Effector memory CD8-positive, alpha-beta T cell (primary cell): ENCODE data around the gene RNU6-8.

Experiments
- ATAC-seq: fragments of 150-1000 bp; cut with Tn5 transposase; replicated peaks from 2 replicates; pipeline ENCODE4 v1.10.0; 2021; ENCODE audit warnings: mild to moderate bottlenecking, moderate library complexity
- DNase-seq, 3 experiments: peaks; one replicate each; pipeline ENCODE4 v3.0.0; 2021
- H3K27ac Mint-ChIP-seq, 2 donors: one replicate each; pipeline ENCODE4 v1.8.0; 2022; ENCODE audit warnings: mild to moderate bottlenecking in 2 of 2, mixed read lengths in 2 of 2, moderate library complexity in 2 of 2
- H3K27me3 Mint-ChIP-seq, 2 donors: one replicate each; pipeline ENCODE4 v1.8.0; 2022; ENCODE audit warnings: mixed read lengths in 2 of 2
- H3K36me3 Mint-ChIP-seq: one replicate; pipeline ENCODE4 v1.8.0; 2022; ENCODE audit warnings: mild to moderate bottlenecking, moderate library complexity, mixed read lengths; ENCODE audit not compliant: insufficient read depth
- H3K4me1 Mint-ChIP-seq, 2 donors: one replicate each; pipeline ENCODE4 v1.8.0; 2022; ENCODE audit warnings: low read depth in 2 of 2, mixed read lengths in 2 of 2
- H3K4me3 Mint-ChIP-seq, 2 donors: one replicate each; pipeline ENCODE4 v1.8.0; 2022; ENCODE audit warnings: mild to moderate bottlenecking in 2 of 2, mixed read lengths in 2 of 2, moderate library complexity in 2 of 2
- H3K9me3 Mint-ChIP-seq, 2 donors: one replicate each; pipeline ENCODE4 v1.8.0; 2022; ENCODE audit warnings: mixed read lengths in 2 of 2

The RNU6-8 gene

DNA sequence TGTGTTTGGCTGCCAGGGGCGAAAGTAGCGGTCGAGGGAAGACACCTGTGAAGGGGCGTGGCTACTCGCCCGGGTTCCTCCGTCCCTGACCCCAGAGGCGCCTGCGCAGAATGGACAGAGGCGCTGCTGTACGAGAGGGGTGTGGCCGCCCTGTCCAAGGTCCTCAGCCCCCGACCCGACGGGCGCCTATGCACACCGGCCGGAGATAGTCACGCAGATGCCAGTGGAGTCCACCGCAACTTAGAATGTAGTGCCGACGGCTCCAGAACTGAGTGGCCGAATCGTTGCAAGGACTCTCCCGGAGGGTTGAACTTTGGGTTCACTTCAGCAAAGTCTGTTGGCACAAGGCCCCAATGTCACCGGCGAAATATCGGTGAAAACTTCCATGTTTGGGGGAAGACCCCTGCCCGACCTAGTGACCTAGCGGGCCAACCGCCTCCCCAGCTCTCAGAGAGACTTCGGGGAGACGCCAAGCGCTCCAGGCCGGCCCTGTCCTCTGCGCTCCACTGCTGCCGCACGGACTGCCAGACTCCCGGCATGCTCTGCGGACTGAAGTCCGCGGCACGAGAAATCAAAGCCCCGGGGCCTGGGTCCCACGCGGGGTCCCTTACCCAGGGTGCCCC, 1.8 kb downstream of the RNU6-8 start:
- peak overlapping the region; percentile 98 to 99 for H3K27ac Mint-ChIP-seq
- peaks cover 41% of the 10 kb centered on the region for H3K36me3 Mint-ChIP-seq
- peaks cover 20 to 30% of the 10 kb centered on the region in 2 donors for H3K4me1 Mint-ChIP-seq
- DNase-seq (peak; percentile 33 to 51 (median 42)), ATAC-seq (peak; percentile 42)
- peak overlapping the region; percentile 84 to 92 for H3K4me3 Mint-ChIP-seq
- peaks cover 0 to 3% of the 10 kb centered on the region in 2 donors for H3K9me3 Mint-ChIP-seq
- H3K27me3 Mint-ChIP-seq, result peaks cover 0 to 12% of the 10 kb centered on the region in 2 donors

DNA sequence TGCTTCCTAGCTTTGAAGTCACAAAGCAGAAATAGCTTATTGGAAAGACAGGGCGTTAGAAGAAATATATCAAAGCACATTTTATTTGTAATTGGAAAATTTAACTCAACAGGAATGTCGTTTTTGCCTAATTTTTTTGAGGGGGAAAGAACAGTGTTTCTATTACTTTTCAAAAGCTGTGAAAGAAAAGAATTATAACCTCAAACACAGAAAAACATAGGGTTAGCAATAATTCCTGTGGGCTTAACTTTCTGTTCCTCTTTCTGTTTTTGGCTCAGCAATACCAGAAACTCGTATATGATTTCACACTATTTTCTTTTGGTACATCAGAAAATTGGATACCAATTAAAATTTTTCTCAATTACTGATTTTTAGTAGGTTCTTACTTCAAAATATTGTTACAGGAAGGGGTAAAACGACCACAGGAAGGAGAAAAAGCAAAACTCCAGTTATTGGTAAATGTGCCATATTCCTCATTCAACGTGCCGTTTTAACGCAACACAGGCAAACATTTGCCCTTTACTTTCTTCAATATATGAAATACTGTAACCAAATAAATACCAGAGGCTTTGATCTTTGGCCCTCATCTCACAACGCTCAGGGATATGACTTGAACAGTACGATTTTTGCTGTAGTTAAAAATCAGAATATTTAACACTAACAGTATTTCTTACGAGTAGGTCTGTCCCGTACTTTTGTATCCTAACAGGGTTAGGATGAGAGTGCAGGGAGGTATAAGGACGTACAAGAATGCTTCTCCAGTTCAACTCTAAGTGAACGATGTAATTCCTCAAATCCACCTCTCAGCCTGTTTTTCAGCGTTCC, 2.5 kb downstream of the RNU6-8 start:
- ATAC-seq, result no peak
- Mint-ChIP-seq H3K4me3 (peak overlapping the region; percentile 84 to 92), H3K36me3 (peaks cover 41% of the 10 kb centered on the region), H3K4me1 (peaks cover 20 to 30% of the 10 kb centered on the region in 2 donors), H3K27ac (peak overlapping the region; percentile 16 to 99), H3K27me3 (peaks cover 5 to 14% of the 10 kb centered on the region in 2 donors), H3K9me3 (peaks cover 0 to 3% of the 10 kb centered on the region in 2 donors)
- no peak for DNase-seq

DNA sequence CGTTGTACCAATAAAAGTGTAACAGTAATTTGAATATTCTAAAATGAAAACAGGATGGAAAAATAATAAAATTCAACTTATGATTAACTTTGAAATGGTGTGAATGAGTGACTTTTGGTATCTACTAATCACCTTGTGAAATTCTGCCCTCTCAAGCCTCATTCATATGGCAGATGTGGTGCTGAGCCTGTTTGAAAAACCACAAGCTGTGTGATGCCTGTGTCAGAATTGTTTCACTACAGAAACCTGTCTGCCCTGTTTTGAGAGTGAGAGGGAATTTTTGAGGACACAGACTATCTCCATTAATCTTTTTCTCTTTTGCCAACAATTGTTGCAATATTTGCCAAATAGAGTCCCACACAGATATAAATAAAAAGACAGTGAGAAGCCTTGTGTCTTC, 5.2 kb downstream of the RNU6-8 start:
- H3K4me1 Mint-ChIP-seq, result peaks cover 8 to 21% of the 10 kb centered on the region in 2 donors
- ATAC-seq, result no peak
- peaks cover 22% of the 10 kb centered on the region for H3K36me3 Mint-ChIP-seq
- DNase-seq, result no peak
- H3K4me3 Mint-ChIP-seq, result no peak overlapping the region
- no peak overlapping the region for H3K27ac Mint-ChIP-seq
- H3K27me3 Mint-ChIP-seq, result peaks cover 19 to 29% of the 10 kb centered on the region in 2 donors
- H3K9me3 Mint-ChIP-seq, result peaks cover 0 to 2% of the 10 kb centered on the region in 2 donors

DNA sequence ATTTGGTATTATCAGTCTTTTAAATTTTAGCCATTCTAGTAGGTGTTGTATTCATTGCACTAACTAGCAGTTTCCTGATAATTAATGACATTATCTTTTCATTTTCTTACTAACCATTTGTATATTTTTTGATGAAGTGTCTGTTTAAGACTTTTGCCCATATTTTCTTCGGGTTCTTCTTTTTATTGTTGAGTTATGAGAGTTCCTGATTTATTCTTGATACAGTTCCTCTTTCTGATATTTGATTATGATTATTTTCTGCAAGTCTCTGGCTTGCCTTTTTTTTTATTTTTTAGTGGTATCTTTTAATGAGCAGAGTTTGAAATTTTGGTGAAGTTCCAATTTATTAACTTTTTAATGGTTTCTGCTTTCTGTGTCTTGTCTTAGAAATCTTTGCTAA, 7.4 kb downstream of the RNU6-8 start:
- Mint-ChIP-seq H3K27me3 (peaks cover 31 to 37% of the 10 kb centered on the region in 2 donors), H3K4me1 (peaks cover 0 to under 1% of the 10 kb centered on the region in 2 donors), H3K27ac (no peak overlapping the region), H3K9me3 (peaks cover 0 to 2% of the 10 kb centered on the region in 2 donors), H3K36me3 (no peaks in the 10 kb centered on the region), H3K4me3 (no peak overlapping the region)
- DNase-seq, result no peak
- no peak for ATAC-seq

DNA sequence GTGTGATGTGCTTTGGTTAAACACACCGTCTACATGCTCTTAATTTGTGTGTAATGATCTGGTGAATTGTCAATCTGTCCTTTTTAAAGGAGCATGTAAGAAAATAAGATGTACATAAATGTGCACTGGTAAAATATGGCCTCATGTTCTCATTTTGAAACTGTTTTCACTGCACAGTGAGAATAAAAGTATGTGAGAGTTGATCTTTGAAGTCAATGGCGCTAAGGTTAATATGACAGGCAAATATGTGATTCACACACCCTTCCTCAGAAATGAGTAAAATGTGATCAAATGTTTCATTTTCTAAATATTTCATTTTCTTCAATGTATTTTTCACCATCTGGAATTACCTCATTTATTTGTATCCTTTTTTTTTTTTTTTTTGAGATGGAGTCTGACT, 9.5 kb downstream of the RNU6-8 start:
- no peaks in the 10 kb centered on the region for H3K4me1 Mint-ChIP-seq
- H3K27ac Mint-ChIP-seq, result no peak overlapping the region
- H3K36me3 Mint-ChIP-seq, result no peaks in the 10 kb centered on the region
- peaks cover 31 to 41% of the 10 kb centered on the region in 2 donors for H3K27me3 Mint-ChIP-seq
- no peak for ATAC-seq
- no peaks in the 10 kb centered on the region for H3K9me3 Mint-ChIP-seq
- no peak overlapping the region for H3K4me3 Mint-ChIP-seq
- DNase-seq, result no peak

DNA sequence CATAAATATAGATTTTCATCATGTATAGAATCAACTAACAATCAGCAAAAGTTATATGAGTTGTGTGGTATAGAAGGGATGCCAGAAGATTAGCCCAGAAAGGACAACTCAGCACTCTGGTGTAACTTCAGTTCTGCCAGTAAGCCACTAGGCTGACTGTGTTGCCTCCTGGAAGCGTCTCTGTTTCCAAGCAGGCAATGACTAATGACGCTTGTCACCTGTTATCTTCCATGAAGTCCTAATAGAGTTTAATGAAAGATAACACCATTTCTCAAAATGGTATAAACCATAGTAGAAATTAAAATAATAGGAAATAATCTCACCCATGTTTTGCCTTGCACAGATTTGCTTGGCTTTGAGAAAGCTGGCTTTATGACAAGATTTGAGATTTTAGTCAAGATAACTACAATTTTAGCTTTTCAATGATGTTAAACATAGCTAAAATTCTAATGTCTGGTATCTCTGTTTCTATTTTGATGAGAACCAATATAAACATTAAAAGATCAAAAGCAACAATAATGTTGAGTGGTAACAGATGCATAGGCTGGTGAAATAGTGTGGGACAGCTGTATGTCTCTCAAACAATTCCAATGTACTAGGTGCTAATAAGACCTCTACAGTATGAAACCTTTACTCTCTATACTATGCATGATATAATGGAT, 10.2 kb downstream of the RNU6-8 start:
- no peak for ATAC-seq

DNA sequence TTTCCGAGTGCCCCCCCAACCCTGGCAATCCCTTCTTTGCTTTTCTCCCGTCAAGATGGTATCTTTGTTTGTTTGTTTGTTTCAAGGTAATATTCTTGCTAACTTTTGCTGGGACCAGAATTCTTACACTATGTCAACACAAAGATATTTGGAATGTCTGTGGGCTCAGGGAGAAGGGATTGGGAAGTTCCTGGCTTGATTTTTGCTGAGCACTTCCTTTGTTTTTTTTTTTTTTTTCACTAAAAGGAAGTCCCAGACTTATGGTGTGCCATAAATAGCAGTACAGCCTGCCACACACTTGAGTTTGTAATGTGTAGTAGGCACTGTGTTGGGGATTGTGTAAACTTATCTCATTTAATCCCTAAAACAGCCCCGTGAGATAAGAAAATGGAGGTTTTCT, 12.4 kb downstream of the RNU6-8 start:
- peaks cover 0 to 3% of the 10 kb centered on the region in 2 donors for H3K9me3 Mint-ChIP-seq
- no peak for DNase-seq
- ATAC-seq, result no peak
- H3K36me3 Mint-ChIP-seq, result no peaks in the 10 kb centered on the region
- H3K4me1 Mint-ChIP-seq, result no peaks in the 10 kb centered on the region
- no peak overlapping the region for H3K27ac Mint-ChIP-seq
- peaks cover 30 to 46% of the 10 kb centered on the region in 2 donors for H3K27me3 Mint-ChIP-seq
- H3K4me3 Mint-ChIP-seq, result no peak overlapping the region

More for the DNA sequence above, 10.2 kb downstream of the RNU6-8 start:
- no peak overlapping the region for H3K27ac Mint-ChIP-seq
- H3K4me1 Mint-ChIP-seq, result no peaks in the 10 kb centered on the region
- peaks cover 31 to 41% of the 10 kb centered on the region in 2 donors for H3K27me3 Mint-ChIP-seq
- H3K9me3 Mint-ChIP-seq, result no peaks in the 10 kb centered on the region
- H3K4me3 Mint-ChIP-seq, result no peak overlapping the region
- DNase-seq, result no peak
- no peaks in the 10 kb centered on the region for H3K36me3 Mint-ChIP-seq

DNA sequence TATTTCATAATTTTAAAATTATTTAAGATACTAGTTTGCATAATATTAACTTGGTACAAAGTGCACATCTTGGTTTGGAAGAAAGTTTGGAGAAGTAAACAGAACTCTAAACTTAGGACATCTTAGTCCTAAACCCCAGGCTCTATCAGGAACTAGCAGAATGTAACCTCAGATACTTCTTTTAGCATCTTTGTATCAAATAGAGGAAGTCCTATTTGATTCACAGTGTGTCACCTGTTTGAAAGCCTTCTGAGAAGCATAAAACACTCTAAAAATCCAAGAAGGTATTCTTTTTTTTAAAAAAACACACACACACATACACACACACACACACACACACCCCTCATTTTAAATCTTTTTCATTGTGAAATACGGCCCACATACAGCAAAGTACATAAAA, 13.3 kb downstream of the RNU6-8 start:
- Mint-ChIP-seq H3K4me3 (no peak overlapping the region), H3K36me3 (no peaks in the 10 kb centered on the region), H3K9me3 (peaks cover 0 to 5% of the 10 kb centered on the region in 2 donors), H3K27me3 (peaks cover 27 to 37% of the 10 kb centered on the region in 2 donors), H3K4me1 (no peaks in the 10 kb centered on the region), H3K27ac (no peak overlapping the region)
- no peak for ATAC-seq
- no peak for DNase-seq

DNA sequence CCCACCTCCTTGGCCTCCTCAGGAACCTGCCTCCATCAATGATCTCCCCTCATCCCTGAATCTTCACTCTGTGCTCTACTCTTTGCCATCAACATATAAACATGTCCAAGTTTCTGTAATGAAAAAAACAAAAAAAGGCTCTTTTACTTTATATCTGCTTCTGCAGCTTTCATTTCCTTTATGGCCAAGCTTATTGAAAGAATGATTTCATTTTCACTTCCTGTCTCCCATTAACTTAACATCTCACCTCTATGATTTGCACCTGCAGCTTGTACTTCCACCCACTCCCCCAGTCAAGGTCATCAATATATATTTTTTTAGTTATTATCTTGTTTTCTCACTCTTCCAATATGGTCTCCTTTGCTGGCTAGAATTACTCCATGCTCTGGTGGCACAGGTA, 16.8 kb downstream of the RNU6-8 start:
- peaks cover 26 to 27% of the 10 kb centered on the region in 2 donors for H3K27me3 Mint-ChIP-seq
- no peak for ATAC-seq
- H3K9me3 Mint-ChIP-seq, result peaks cover 0 to 5% of the 10 kb centered on the region in 2 donors
- H3K4me1 Mint-ChIP-seq, result no peaks in the 10 kb centered on the region
- no peak overlapping the region for H3K4me3 Mint-ChIP-seq
- no peaks in the 10 kb centered on the region for H3K36me3 Mint-ChIP-seq
- no peak overlapping the region for H3K27ac Mint-ChIP-seq
- no peak for DNase-seq

DNA sequence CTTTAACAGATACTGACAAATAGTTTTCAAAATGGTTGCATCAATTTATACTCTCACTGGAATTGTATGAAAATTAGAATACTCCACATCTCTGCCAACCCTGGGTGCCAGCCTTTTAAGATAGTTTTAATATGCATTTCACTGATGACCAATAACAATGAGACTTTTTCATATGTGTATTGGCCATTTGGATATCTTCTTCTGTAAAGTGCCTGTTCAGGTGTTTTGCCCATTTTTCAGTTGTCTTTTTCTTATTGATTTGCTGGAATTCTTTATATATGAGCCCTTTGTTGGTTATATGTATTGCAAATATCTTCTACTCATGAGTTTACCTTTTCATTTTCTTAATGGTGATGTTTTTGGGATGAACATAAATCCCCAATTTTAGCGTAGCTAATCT, 18.0 kb downstream of the RNU6-8 start:
- H3K27ac Mint-ChIP-seq, result no peak overlapping the region
- H3K27me3 Mint-ChIP-seq, result peaks cover 31 to 38% of the 10 kb centered on the region in 2 donors
- DNase-seq (no peak), ATAC-seq (no peak)
- peaks cover 0 to 5% of the 10 kb centered on the region in 2 donors for H3K9me3 Mint-ChIP-seq
- H3K4me3 Mint-ChIP-seq, result no peak overlapping the region
- no peaks in the 10 kb centered on the region for H3K36me3 Mint-ChIP-seq
- H3K4me1 Mint-ChIP-seq, result no peaks in the 10 kb centered on the region

DNA sequence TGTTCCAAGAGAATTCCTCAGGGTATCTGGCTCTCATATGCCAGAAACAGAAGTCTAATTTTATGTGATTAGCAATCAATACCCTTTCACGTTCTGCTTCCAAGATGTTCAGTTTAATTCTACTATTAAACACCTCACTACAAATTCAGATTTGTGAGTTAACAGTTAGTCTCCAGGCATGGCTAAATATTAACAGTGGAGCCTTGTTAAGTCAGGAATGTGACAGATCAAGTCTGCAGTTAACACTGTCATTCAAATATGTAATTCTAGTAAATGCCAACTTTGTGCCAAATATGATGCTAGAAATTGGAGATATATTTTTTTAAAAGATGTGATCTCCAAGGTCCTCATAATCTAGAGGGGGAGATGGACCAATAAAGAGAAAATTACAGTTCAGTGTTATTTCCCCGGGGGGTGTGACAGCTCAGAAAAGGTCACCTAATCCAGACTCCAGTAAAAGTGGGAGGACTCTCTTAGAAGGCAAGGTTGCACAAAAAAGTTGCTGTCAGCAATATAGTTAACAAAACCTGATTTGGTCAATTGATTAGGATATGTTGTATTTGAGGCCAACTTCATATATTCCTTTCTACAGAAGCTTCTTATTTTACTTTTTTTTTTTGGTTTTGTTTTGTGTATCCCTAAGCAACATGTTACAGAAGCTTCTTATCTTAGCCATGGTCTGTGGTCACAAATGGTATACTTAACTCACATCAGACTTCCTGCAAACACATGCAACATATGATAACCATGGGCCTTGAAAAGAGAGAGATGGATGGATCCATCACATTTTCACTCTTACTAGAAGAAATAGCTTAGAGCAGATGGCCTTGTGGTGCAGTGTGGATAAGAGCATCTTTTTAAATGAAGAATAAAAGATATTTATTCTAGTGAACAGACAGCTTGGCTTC, 19.7 kb downstream of the RNU6-8 start:
- no peak for ATAC-seq
- Mint-ChIP-seq H3K36me3 (no peaks in the 10 kb centered on the region), H3K9me3 (peaks cover 0 to 5% of the 10 kb centered on the region in 2 donors), H3K4me1 (no peaks in the 10 kb centered on the region), H3K27ac (no peak overlapping the region), H3K27me3 (peaks cover 34 to 51% of the 10 kb centered on the region in 2 donors), H3K4me3 (no peak overlapping the region)
- DNase-seq, result no peak

DNA sequence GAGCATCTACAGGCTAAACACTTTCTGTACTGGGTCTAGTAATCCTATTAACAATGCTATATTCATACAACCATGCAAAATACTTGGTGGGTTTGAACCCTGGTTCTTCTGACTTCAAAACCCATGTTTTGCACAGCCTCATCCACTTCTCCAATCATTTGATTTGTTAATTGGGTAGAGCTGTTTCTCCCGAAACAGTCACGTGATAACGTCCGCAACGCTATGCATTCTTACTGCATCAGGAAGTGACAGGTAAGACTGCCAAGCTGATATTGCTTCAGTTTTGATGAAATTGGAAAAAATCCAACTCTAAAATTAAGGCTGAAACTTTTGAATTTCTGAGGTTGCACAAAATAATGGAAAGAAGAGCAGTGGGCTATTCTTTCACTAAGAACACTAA, 31.6 kb downstream of the RNU6-8 start:
- Mint-ChIP-seq H3K4me3 (no peak overlapping the region), H3K9me3 (no peaks in the 10 kb centered on the region), H3K4me1 (no peaks in the 10 kb centered on the region), H3K27me3 (peaks cover 0 to 7% of the 10 kb centered on the region in 2 donors), H3K36me3 (no peaks in the 10 kb centered on the region), H3K27ac (no peak overlapping the region)
- ATAC-seq (no peak), DNase-seq (no peak)

DNA sequence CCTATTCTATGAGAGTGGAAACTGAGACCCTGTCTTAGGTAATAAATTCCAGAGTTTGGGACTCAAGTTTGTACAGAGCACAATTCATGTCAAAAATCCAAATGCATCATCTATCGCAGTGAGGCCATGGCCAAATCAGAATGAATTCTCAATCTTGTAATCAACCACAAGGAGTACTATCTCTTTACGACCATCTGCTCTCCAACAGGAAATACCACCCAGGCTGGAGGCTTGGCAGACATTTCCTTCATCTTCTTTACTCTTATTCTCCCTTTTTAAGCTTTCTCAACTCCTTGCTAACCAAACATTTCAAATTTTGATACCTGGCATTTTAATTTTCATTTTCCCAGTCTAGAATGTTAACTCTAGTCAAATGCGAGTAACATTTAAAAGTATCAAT, 33.9 kb downstream of the RNU6-8 start:
- Mint-ChIP-seq H3K4me1 (no peaks in the 10 kb centered on the region), H3K36me3 (no peaks in the 10 kb centered on the region), H3K27ac (no peak overlapping the region), H3K9me3 (no peaks in the 10 kb centered on the region), H3K27me3 (peaks cover 0 to 8% of the 10 kb centered on the region in 2 donors), H3K4me3 (no peak overlapping the region)
- DNase-seq, result no peak
- no peak for ATAC-seq
